Neural progenitor cell (in vitro differentiated cells): Measurements from ENCODE around the gene MYMX. TPM values are rescaled to one million over a fixed set of nuclear protein-coding genes. Genes with fewer than 3 reads are reported as not detected.

ENCODE experiments used
- DNase-seq: peaks from one replicate; pipeline ENCODE4 v3.0.0-alpha.2; 2016; ENCODE audit warnings: low spot score
- H2AFZ ChIP-seq: fragments of 200-600 bp; sonication (generic); replicated peaks from 2 replicates; pipeline ENCODE4 v1.6.1; 2016; ENCODE audit warnings: antibody characterized with exemption
- H3F3A ChIP-seq: fragments of 200-600 bp; sonication (generic); 2 replicates; pipeline ENCODE4 v1.6.1; 2016; ENCODE audit warnings: antibody characterized with exemption, low read depth
- H3K27ac ChIP-seq: fragments of 200-600 bp; sonication (generic); 2 replicates; pipeline ENCODE4 v1.5.1; 2016; ENCODE audit warnings: mild to moderate bottlenecking
- H3K27me3 ChIP-seq: fragments of 200-600 bp; sonication (generic); 2 replicates; pipeline ENCODE4 v1.6.1; 2016; ENCODE audit warnings: mild to moderate bottlenecking, moderate library complexity
- H3K36me3 ChIP-seq: fragments of 200-600 bp; sonication (generic); 2 replicates; pipeline ENCODE4 v1.5.1; 2016
- H3K4me1 ChIP-seq: fragments of 200-600 bp; sonication (generic); 2 replicates; pipeline ENCODE4 v1.6.1; 2016; ENCODE audit warnings: mixed run types
- H3K4me2 ChIP-seq: fragments of 200-600 bp; sonication (generic); 2 replicates; pipeline ENCODE4 v1.6.1; 2016
- H3K4me3 ChIP-seq: fragments of 200-600 bp; sonication (generic); 2 replicates; pipeline ENCODE4 v1.5.1; 2016
- H3K79me2 ChIP-seq: fragments of 200-600 bp; sonication (generic); 2 replicates; pipeline ENCODE4 v1.6.1; 2016; ENCODE audit warnings: low read depth
- H3K9ac ChIP-seq: fragments of 200-600 bp; sonication (generic); 2 replicates; pipeline ENCODE4 v1.6.1; 2016
- H3K9me3 ChIP-seq: fragments of 200-600 bp; sonication (generic); 2 replicates; pipeline ENCODE4 v1.5.1; 2016; ENCODE audit warnings: low read depth
- H4K20me1 ChIP-seq: fragments of 200-600 bp; sonication (generic); 2 replicates; pipeline ENCODE4 v1.6.1; 2016; ENCODE audit warnings: low read depth
- H3K27ac Mint-ChIP-seq: 3 replicates; pipeline ENCODE4 v1.8.0; 2021; ENCODE audit warnings: mixed read lengths
- H3K27me3 Mint-ChIP-seq: 2 replicates; pipeline ENCODE4 v1.8.0; 2022; ENCODE audit warnings: low read depth, mild to moderate bottlenecking, inconsistent platforms, moderate library complexity, mixed read lengths; ENCODE audit not compliant: insufficient read depth
- H3K36me3 Mint-ChIP-seq: 3 replicates; pipeline ENCODE4 v1.8.0; 2021; ENCODE audit warnings: mixed read lengths
- H3K4me1 Mint-ChIP-seq: 3 replicates; pipeline ENCODE4 v1.8.0; 2021; ENCODE audit warnings: mixed read lengths
- H3K4me3 Mint-ChIP-seq: 3 replicates; pipeline ENCODE4 v1.8.0; 2021; ENCODE audit warnings: mild to moderate bottlenecking, moderate library complexity, mixed read lengths
- H3K9me3 Mint-ChIP-seq: 3 replicates; pipeline ENCODE4 v1.8.0; 2020; ENCODE audit warnings: mixed read lengths
- CTCF ChIP-seq: fragments of 200-600 bp; sonication (generic); IDR thresholded peaks from 2 replicates; pipeline ENCODE4 v1.5.1; 2017; ENCODE audit warnings: antibody characterized with exemption, mild to moderate bottlenecking
- EZH2 ChIP-seq: fragments of 200-600 bp; sonication (generic); IDR thresholded peaks from 2 replicates; pipeline ENCODE4 v1.6.1; 2017; ENCODE audit warnings: antibody characterized with exemption, mild to moderate bottlenecking, moderate library complexity
- EZH2phosphoT487 ChIP-seq: fragments of 200-600 bp; sonication (generic); IDR thresholded peaks from 2 replicates; pipeline ENCODE4 v1.6.1; 2017; ENCODE audit warnings: antibody characterized with exemption
- total RNA-seq: library from RNA; depleted of rRNA; stranded (reverse); fragments of >200 nt; gene quantifications from 2 replicates; pipeline ENCODE4 v1.2.3, GENCODE V29; 2015; ENCODE audit warnings: low replicate concordance

MYMX gene
- total RNA-seq, 1 donor from 2014 or later, result 0.54 TPM

- no peak for DNase-seq
- H3K79me2 ChIP-seq, result no peaks in the 10 kb centered on the region
- H3K9me3 ChIP-seq, result no peaks in the 10 kb centered on the region
- no peaks in the 10 kb centered on the region for H3K9me3 Mint-ChIP-seq
- H4K20me1 ChIP-seq, result no peaks in the 10 kb centered on the region
- no peaks in the 10 kb centered on the region for H3K4me1 ChIP-seq
- H3K27ac Mint-ChIP-seq, result no peak overlapping the region
- no peaks in the 10 kb centered on the region for H3K36me3 Mint-ChIP-seq
- H3K4me2 ChIP-seq, result no peak overlapping the region
- TF ChIP-seq CTCF (no peak), EZH2phosphoT487 (no peak), EZH2 (no peak)
- no peak overlapping the region for H3K27ac ChIP-seq
- H3K27me3 ChIP-seq, result no peaks in the 10 kb centered on the region
- H3K4me3 Mint-ChIP-seq, result peak overlapping the region; percentile 17
- no peak overlapping the region for H2AFZ ChIP-seq
- H3K4me3 ChIP-seq, result no peak overlapping the region
- H3K27me3 Mint-ChIP-seq, result peaks cover 11% of the 10 kb centered on the region
- peaks cover 3% of the 10 kb centered on the region for H3F3A ChIP-seq
- no peaks in the 10 kb centered on the region for H3K36me3 ChIP-seq
- peaks cover 8% of the 10 kb centered on the region for H3K4me1 Mint-ChIP-seq
- H3K9ac ChIP-seq, result no peak overlapping the region
These were observed 37.6 kb upstream of the MYMX start for GRCh38 chr6:44179072-44179536.

DNA sequence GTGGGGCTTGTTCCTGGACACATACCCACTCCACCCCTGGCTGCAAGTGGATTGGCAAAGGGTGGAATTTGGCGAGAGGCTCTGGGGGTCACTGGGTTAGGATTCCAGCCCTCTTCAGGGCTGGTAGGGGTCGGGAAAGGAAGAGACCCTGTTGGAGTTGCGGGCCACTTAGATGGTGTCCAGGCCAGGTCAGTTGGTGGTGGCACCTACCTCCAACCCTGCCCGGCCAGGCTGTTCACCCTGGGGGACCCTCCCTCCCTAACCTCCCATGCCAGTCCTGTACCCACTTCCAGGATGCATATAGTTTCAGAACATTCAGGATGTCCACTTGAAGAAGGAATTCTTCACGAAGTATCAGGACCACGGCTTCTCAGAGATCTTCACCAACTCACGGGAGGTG lies 37.1 kb upstream of the MYMX start:
- no peak for TF ChIP-seq EZH2phosphoT487
- no peak for TF ChIP-seq CTCF
- no peak for TF ChIP-seq EZH2

DNA sequence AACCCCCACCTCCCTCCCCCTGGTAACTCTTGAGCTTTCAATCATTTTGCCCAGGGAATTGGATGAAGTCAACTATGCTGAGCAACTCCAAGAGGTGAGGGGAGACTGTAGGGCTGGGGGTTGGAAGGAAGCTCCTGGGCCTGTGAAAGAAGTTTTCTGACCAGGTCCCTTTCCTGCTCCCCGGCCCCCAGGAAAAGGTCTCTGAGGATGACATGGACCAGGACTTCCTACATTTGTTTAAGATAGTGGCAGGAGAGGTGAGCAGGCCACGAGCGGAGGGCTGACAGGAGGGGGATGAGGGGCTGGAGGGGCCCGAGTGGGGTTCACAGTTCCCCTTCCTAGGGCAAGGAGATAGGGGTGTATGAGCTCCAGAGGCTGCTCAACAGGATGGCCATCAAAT lies 36.3 kb upstream of the MYMX start:
- Histone ChIP-seq H3K79me2 (no peaks in the 10 kb centered on the region), H3K36me3 (no peaks in the 10 kb centered on the region), H3F3A (peaks cover 3% of the 10 kb centered on the region), H3K4me2 (no peak overlapping the region), H3K4me1 (peaks cover 2% of the 10 kb centered on the region), H3K27me3 (no peaks in the 10 kb centered on the region), H3K4me3 (no peak overlapping the region), H3K9ac (no peak overlapping the region), H4K20me1 (no peaks in the 10 kb centered on the region), H3K9me3 (no peaks in the 10 kb centered on the region), H3K27ac (no peak overlapping the region), H2AFZ (no peak overlapping the region)
- Mint-ChIP-seq H3K4me1 (peaks cover 12% of the 10 kb centered on the region), H3K9me3 (no peaks in the 10 kb centered on the region), H3K4me3 (no peak overlapping the region), H3K36me3 (no peaks in the 10 kb centered on the region), H3K27me3 (peaks cover 11% of the 10 kb centered on the region), H3K27ac (no peak overlapping the region)
- DNase-seq, result no peak
- no peak for TF ChIP-seq CTCF
- no peak for TF ChIP-seq EZH2phosphoT487
- TF ChIP-seq EZH2, result no peak

More for the DNA sequence above, 37.1 kb upstream of the MYMX start:
- Histone ChIP-seq H4K20me1 (no peaks in the 10 kb centered on the region), H3K4me2 (no peak overlapping the region), H3K27me3 (no peaks in the 10 kb centered on the region), H3K79me2 (no peaks in the 10 kb centered on the region), H3K9ac (no peak overlapping the region), H3K4me3 (no peak overlapping the region), H3K4me1 (no peaks in the 10 kb centered on the region), H3K27ac (no peak overlapping the region), H3K9me3 (no peaks in the 10 kb centered on the region), H3F3A (peaks cover 3% of the 10 kb centered on the region), H3K36me3 (no peaks in the 10 kb centered on the region), H2AFZ (no peak overlapping the region)
- Mint-ChIP-seq H3K4me1 (peaks cover 8% of the 10 kb centered on the region), H3K9me3 (no peaks in the 10 kb centered on the region), H3K36me3 (no peaks in the 10 kb centered on the region), H3K4me3 (no peak overlapping the region), H3K27me3 (peaks cover 11% of the 10 kb centered on the region), H3K27ac (no peak overlapping the region)
- DNase-seq, result no peak
